ENCODE data around the gene INTS11. TPM values are rescaled to one million over a fixed set of nuclear protein-coding genes. Genes with fewer than 3 reads are reported as not detected.

INTS11 gene
- total and polyA plus RNA-seq, 2 of the 8 experiments (the other 6 are each of a cell fraction or from before 2014, with no cell fraction given) = 113 to 243 TPM

- Histone ChIP-seq H3K23me2 (ENCODE audit: low read depth, low read length) (peaks cover 7% of the 10 kb centered on the region; the same call in 1 of the 2 replicates), H4K91ac (replicated peaks; ENCODE audit: insufficient read length, low read length) (no peak overlapping the region), H3K23ac (ENCODE audit: insufficient read length) (no peak overlapping the region), H3K79me1 (ENCODE audit: low read depth, low read length) (peaks cover 3% of the 10 kb centered on the region; the same call in 1 of the 2 replicates), H3K18ac (ENCODE audit: extremely low read depth, low read length) (peak overlapping the region; percentile 60; the same call in 1 of the 2 replicates), H3K27ac (ENCODE audit: low read depth, low read length) (no peak overlapping the region), H2BK5ac (ENCODE audit: low read depth, low read length) (peak overlapping the region; percentile 44; the same call in 1 of the 2 replicates), H4K8ac (ENCODE audit: extremely low read depth, insufficient read depth, low read length) (peak overlapping the region; percentile 96; the same call in 1 of the 2 replicates), H3K14ac (ENCODE audit: insufficient read length) (no peak overlapping the region), H4K20me1 (replicated peaks in 1 of 2; ENCODE audit: control insufficient read depth in 1 of 2, insufficient read depth in 2 of 2, low read length in 2 of 2) (peaks cover 0 to 8% of the 10 kb centered on the region in 2 experiments), H3K4me2 (ENCODE audit: insufficient read depth in 1 of 2, low read depth in 2 of 2, low read length in 2 of 2) (peak overlapping the region; percentile 77 to 99), H3K4me1 (replicated peaks in 1 of 4; ENCODE audit: control insufficient read depth in 3 of 4, insufficient read depth in 4 of 4, low read length in 3 of 4) (peaks cover 0 to 12% (median 9%) of the 10 kb centered on the region in 4 experiments; a peak in 5 of 7 replicates), H3K36me3 (ENCODE audit: control insufficient read depth in 2 of 4, insufficient read depth in 4 of 4, low read length in 3 of 4) (peaks cover 0 to 4% (median 0%) of the 10 kb centered on the region in 4 experiments; a peak in 1 of 8 replicates), H3K79me2 (ENCODE audit: control insufficient read depth in 1 of 2, insufficient read depth in 2 of 2, low read length in 2 of 2) (peaks cover 5 to 17% of the 10 kb centered on the region in 2 experiments; a peak in 3 of 4 replicates), H2BK12ac (ENCODE audit: low read depth, low read length) (0 out of 2 replicates have a peak overlapping the region, but pooled peaks have one; percentile 14), H2BK120ac (replicated peaks; ENCODE audit: low read depth, low read length) (no peak overlapping the region), H3K9ac (replicated peaks in 1 of 4; ENCODE audit: extremely low read depth in 1 of 4, low read depth in 3 of 4, low read length in 3 of 4) (peak overlapping the region; percentile 81 to 94 (median 84)), H3K27me3 (replicated peaks in 1 of 4; ENCODE audit: control insufficient read depth in 3 of 4, extremely low read depth in 1 of 4, insufficient read depth in 3 of 4, low read length in 3 of 4) (no peaks in the 10 kb centered on the region), H3K4ac (replicated peaks; ENCODE audit: insufficient read length, low read depth, low read length) (no peak overlapping the region), H3K4me3 (ENCODE audit: extremely low read depth in 1 of 4, insufficient read depth in 2 of 4, low read depth in 3 of 4, low read length in 4 of 4) (peak overlapping the region; percentile 87 to 97 (median 88)), H3K56ac (replicated peaks; ENCODE audit: insufficient read length, low read depth, low read length) (no peak overlapping the region), H4K5ac (ENCODE audit: insufficient read length, low read depth, low read length) (no peak overlapping the region), H2AFZ (ENCODE audit: low read length) (no peak overlapping the region), H2BK20ac (ENCODE audit: low read length) (no peak overlapping the region), H2AK5ac (ENCODE audit: low read depth, low read length) (no peak overlapping the region), H3K9me3 (ENCODE audit: insufficient read depth in 2 of 2, low read depth in 1 of 2, low read length in 1 of 2) (no peaks in the 10 kb centered on the region), H2BK15ac (ENCODE audit: low read length) (no peak overlapping the region)
- WGBS, 2 experiments (ENCODE audit: extremely low coverage in 1 of 2, insufficient coverage in 1 of 2, insufficient read length in 1 of 2, insufficient replicate concordance in 2 of 2, low coverage in 1 of 2, low lambda C conversion rate in 2 of 2, missing lambda C conversion rate in 1 of 2) = 64% methylated on average over 41 of the region's 52 CpGs; no CpG with 5 or more reads in 1 of the 2 experiments
- DNase-seq (ENCODE audit: low read depth in 1 of 2, low spot score in 2 of 2) (no peak), FAIRE-seq (no peak)
- ChIA-PET CTCF (ENCODE audit: partially characterized antibody) (interaction anchor here (0.6 to 2.7 kb wide), 12 partner anchors 12 to 281 kb away, joined by 3 to 14 read pairs (median 3); partner anchors contain the start of genes CCNL2 and MRPL20), POLR2A (ENCODE audit: partially characterized antibody) (interaction anchor here (0.7 to 33.4 kb wide), 11 partner anchors 11 to 72 kb away, joined by 3 to 719 read pairs (median 5); partner anchors contain the start of genes CCNL2, DVL1, MRPL20 and MXRA8)
- TF ChIP-seq CREB1 (IDR thresholded peaks at IDR 0.05) = no peak
- no peak for TF ChIP-seq TBP (IDR thresholded peaks at IDR 0.05; ENCODE audit: low read depth, low read length)
- TF ChIP-seq SP1 (IDR thresholded peaks at IDR 0.05; ENCODE audit: low read depth, low read length) = peak; percentile 9; the same call in 1 of the 2 replicates
- TF ChIP-seq JUN (IDR thresholded peaks at IDR 0.05; ENCODE audit: low read depth, low read length) = no peak
These were observed 49.5 kb upstream of the INTS11 start for GRCh38 chr1:1373815-1374588.

Data from H1 (cell line).